Sigmoid colon (tissue), 4 donors: ENCODE data around the gene MGMT.

Source experiments
- CTCF ChIP-seq, 4 experiments: fragments of 450-650 bp in 3 of 4; fragments of 200-600 bp in 1 of 4; IDR thresholded peaks; one replicate each; pipeline ENCODE4 v1.5.1; 2016 to 2019; ENCODE audit warnings: antibody characterized with exemption in 4 of 4, mild to moderate bottlenecking in 3 of 4, moderate library complexity in 2 of 4
- EP300 ChIP-seq, 4 donors: sonication (generic); formaldehyde crosslinking; IDR thresholded peaks; one replicate each; pipeline ENCODE4 v1.6.1; 2017; ENCODE audit warnings: antibody characterized with exemption in 4 of 4
- POLR2A ChIP-seq, 2 donors: fragments of 450-650 bp; IDR thresholded peaks; one replicate each; pipeline ENCODE4 v1.6.1; 2016; ENCODE audit warnings: antibody characterized with exemption in 2 of 2, mild to moderate bottlenecking in 2 of 2, moderate library complexity in 2 of 2

GRCh38 chr10:129654461-129654860, 187.4 kb downstream of the MGMT start:
- TF ChIP-seq POLR2A (IDR thresholded peaks at IDR 0.05) (no peak), CTCF (IDR thresholded peaks at IDR 0.05) (no peak), EP300 (IDR thresholded peaks at IDR 0.05) (no peak)
